HuH-7.5 (cell line): Measurements from ENCODE around the gene PSMB9.
"Not testable (repeated sequence)": the region's sequence is repeated elsewhere in the genome, so short reads cannot be mapped to it uniquely, and the experiment has no call there.

Source experiments
- DNase-seq: peaks from one replicate; pipeline ENCODE4 v3.0.0; 2011; ENCODE audit warnings: low spot score

The PSMB9 gene

DNA sequence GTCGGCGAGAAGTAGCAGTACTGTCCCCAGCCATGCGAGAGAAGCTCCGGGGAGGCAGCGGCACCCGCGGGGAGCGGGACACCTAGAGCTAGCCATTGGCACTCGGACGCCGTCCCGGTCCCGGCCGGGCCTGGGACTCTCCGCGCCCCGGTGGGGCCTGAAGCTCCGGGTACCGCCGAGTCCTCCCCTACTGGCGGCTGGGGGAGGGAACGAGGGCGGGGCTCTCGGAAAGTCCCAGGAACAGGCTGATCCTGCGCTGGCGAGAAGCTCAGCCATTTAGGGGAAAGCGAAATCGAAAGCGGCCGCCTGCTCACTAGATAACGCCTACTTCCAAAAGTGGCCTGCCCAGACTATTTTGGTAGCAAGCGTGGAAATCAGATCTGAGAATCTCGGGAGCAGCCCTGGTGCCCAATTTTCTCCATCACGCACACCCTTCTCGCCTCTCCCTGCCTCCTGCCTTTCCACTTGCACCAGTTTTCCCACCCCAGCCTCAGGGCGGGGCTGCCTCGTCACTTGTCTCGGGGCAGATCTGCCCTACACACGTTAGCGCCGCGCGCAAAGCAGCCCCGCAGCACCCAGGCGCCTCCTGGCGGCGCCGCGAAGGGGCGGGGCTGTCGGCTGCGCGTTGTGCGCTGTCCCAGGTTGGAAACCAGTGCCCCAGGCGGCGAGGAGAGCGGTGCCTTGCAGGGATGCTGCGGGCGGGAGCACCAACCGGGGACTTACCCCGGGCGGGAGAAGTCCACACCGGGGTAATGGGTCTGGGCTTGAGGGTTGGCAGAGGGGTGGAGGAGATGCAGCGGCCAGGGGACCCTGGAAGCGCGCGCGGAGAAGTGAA, at the start of gene PSMB9, which contains the start of gene TAP1:
TSS of gene PSMB9 (plus strand) at position 652 of the 835 bp plus-strand sequence. CDS start at position 690, 38 bp downstream.
TSS of gene TAP1 (minus strand) at position 164 of the 835 bp plus-strand sequence. CDS start at position 96, 68 bp downstream.
- peak; percentile 71 for DNase-seq

DNA sequence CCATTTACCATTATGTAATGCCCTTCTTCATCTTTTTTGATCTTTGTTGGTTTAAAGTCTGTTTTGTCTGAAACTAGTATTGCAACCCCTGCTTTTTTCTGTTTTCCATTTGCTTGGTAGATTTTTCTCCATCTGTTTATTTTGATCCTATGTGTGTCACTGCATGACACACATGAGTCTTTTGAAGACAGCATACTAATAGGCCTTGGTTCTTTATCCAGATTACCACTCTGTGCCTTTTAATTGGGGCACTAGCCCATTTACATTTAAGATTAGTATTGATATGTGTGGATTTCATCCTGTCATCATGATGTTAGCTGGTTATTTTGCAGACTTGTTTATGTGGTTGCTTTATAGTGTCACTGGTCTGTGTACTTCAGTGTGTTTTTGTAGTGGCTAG, 48.6 kb upstream of the PSMB9 start:
- not testable (repeated sequence) for DNase-seq

- no peak for DNase-seq
Measured at GRCh38 chr6:32807020-32807580, 46.9 kb upstream of the PSMB9 start.

GRCh38 chr6:32809171-32809570, 44.8 kb upstream of the PSMB9 start:
- no peak for DNase-seq

DNA sequence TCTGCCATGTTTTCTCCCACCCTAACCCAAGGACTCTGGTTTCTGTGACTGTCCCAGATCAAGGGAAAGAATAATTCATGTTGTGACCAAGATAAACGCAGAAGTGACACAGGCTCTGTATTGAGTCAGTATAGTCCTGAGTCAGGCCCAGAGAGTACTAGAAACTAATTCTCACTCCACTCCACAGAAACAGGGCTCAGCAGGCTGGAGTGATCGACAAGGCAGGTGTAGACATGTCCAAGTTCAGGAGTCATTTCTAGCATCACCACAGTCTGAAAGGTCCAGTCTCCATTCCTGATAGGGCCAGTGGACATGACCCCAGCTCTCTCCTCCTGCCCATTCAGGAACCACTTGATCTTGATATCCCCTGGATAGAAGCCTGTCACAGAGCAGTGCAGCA, 39.8 kb upstream of the PSMB9 start:
- no peak for DNase-seq

- no peak for DNase-seq
Measured at GRCh38 chr6:32815115-32815514, 38.9 kb upstream of the PSMB9 start.

DNA sequence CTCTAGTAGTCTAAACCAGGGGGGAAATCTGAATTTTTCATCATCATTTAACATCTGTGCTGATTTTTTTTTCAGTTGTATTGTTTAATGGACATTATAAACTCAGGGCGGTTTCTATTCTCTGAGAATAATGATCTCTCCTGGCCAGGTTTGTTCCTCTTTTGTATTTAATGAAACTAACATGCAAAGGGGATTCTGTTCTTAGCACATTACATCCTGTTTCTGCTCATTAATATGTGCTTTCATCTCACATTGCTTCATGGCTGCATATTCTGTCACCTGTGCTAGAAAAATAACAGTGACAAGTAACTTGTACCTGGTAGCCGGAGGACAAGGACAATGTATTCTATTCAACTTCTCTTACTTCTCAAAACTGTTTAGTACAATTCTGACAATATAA, 38.0 kb upstream of the PSMB9 start:
- no peak for DNase-seq

- no peak for DNase-seq
Measured at GRCh38 chr6:32816746-32817204, 37.2 kb upstream of the PSMB9 start, which contains the start of gene HLA-DOB. TSS of gene HLA-DOB (minus strand) at chr6:32817002. CDS start at chr6:32816951, 51 bp downstream.

GRCh38 chr6:32818867-32819266, 35.1 kb upstream of the PSMB9 start:
- DNase-seq = no peak

DNA sequence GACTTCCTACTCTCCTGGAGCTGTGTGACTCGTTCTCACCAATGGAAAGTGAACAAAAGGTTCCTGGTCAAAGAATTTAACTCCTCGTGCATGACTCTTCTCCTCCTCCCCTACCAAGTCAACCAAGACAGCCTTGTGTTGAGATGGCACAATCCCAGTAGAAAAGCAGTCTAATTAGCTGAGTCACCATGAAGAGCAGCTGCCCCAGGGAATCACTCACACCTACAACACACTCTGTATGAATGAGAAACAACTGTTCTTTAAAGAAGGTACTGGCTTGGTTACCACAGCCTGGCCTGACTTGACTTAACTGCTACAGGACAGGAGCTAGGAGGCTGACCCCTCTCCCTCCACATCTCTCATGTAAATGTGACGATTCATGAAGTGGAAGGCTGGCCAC, 34.3 kb upstream of the PSMB9 start:
- DNase-seq = no peak

DNA sequence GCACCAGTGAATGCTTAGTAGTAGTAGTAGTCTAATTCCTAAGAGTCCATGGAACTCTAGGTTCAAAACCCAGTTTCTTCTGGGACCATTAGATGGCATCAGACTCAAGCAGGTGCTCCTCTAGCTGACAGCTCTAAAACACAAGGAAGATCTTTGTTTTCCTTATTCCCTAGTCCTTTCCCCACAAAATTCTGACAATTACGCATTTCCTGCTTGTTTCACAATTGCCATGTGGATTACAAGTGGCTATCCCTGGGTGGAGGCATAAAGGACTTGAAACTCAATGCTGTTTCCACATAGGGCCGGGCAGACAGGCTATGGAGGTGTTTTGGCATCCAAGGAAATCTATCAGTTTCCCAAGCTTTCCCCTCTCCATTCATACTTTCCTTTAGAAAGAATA, 28.0 kb upstream of the PSMB9 start:
- no peak for DNase-seq

- no peak for DNase-seq
Measured at GRCh38 chr6:32827025-32827424, 27.0 kb upstream of the PSMB9 start.

GRCh38 chr6:32829495-32829894, 24.5 kb upstream of the PSMB9 start:
- no peak for DNase-seq

DNA sequence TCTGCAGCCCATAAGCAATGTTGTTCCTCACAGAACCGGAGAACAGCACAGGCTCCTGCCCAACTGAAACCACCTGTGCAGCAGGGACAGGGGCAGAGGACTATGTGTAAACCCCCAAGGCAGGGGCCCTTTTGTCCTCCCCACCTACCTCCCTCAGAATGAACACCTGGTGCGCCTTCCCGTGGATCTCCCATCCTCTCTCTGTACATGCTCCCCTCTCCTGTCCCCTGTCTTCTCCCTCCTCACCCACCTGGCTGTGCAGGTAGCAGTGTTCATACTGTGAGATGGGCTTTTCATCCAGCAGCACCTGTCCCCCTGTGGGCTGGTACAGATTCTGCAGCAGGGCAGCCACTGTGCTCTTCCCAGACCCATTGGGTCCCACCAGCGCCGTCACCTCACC, 24.0 kb upstream of the PSMB9 start:
- no peak for DNase-seq

GRCh38 chr6:32830936-32831335, 23.1 kb upstream of the PSMB9 start:
- no peak for DNase-seq

DNA sequence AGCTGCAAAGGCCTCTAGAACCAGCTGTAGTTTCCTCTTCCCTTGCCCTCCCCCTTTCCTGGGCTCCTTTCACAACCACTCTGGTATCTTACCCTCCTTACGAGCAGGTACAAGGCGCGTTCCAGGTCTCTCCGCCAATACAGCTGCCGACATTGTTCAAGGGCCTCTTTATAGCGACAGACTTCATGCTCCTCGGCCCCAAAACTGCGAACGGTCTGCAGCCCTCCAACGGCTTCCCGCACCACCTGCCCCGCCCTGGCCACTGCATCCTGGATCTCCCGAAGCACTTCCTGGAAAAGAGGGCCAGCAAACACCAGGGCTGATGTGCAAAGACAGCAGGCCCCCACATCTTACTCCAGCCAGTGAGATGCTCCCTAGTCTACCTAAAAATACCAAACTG, 21.5 kb upstream of the PSMB9 start:
- DNase-seq = no peak

- no peak for DNase-seq
Measured at GRCh38 chr6:32833664-32834063, 20.3 kb upstream of the PSMB9 start.

DNA sequence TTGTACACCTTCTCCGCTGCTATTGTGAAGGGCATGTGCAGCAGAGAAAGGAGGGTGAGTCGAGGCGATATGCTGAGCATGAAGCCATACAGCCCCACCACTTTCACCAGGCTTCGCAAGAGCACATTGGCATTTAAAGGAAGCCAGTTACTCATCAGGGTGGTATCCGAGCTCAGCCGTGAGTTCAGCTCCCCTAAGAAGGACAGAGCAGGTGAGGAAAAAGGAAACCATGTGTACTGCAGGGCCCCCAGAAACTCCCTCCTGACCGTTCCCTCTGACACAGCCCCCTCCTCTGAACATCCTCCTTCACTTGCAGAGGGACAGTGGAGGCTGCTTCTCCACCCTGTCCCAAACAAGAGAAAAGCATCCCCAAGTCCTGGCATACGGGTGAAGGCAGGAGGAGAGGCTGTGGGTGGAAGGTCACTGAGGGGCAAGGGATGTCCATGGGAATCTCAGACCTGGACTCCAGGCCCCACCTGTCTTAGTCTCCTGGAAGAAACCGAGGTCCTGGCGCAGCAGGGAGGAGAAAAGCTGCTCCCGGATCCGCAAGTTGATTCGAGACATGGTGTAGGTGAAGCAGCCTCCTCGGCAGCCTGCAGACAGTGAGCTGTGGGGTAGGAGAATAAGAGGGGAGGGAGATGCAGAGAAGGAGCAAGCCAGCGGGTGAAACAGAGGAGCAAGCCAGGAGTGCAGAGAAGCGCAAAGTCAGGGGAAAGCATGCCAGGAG, 18.7 kb upstream of the PSMB9 start:
- no peak for DNase-seq

DNA sequence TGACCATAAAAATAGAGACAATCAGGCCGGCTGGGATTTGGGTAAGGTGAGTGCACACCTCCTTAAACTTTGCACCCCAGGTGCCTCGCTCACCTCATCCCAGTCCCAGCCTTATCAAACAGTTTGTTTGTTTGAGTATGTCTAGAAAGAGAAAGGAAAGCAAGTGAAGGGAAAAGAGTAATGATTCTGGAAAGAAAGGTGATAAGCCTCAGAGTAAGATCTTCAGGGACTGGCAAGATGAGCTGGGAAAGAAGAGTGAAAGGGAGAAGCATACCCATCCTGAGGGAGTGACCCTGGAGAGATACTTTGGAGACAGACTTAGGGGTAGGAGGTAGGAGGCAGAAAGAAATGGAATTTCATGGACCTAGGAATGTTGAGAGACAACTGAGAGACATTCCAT, 17.1 kb upstream of the PSMB9 start:
- no peak for DNase-seq

DNA sequence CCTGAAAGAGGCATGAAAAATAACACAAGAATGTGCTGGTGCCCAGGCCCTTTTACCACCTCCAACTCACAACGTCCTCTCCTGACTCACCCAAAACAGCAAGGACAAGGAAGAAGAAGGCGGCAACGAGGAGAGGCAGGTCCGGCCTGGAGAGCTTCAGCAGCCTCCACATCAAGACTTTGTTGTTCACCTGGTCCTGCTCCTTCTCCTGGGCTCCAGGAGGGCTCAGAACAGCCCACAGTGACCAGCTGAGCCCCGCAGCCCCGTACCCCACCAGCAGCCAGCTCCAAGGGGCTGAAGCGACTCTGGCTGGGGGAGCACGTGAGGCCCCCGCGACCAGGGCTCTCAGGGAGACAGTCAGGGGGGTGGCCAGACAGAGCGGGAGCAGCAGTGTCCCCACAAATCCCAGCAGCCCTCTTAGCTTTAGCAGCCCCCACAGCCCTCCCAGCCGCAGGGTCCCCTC, 16.3 kb upstream of the PSMB9 start:
- no peak for DNase-seq

- DNase-seq = peak; percentile 82
Measured at GRCh38 chr6:32838114-32838958, 15.7 kb upstream of the PSMB9 start, which contains the start of gene TAP2. TSS of gene TAP2 (minus strand) at chr6:32838739. CDS start at chr6:32838233, 506 bp downstream.

GRCh38 chr6:32839356-32839755, 14.6 kb upstream of the PSMB9 start:
- no peak for DNase-seq
